K562 (cell line): ENCODE results near the gene NEK2. TPM values are rescaled to one million over a fixed set of nuclear protein-coding genes. Genes with fewer than 3 reads are reported as not detected.

Source experiments
- ATAC-seq: fragments of 200-7000 bp; cut with Tn5 transposase; 3 replicates; pipeline ENCODE4 v1.9.1; 2020; ENCODE audit warnings: moderate library complexity
- BruUV-seq: library from RNA; stranded (reverse); fragments of 400-500 nt; replicated peaks from 2 replicates; lab custom pipeline; 2021; lab: Mats Ljungman, UMichigan
- CTCF ChIA-PET: fragments of 300-600 bp; formaldehyde crosslinking; extraction: SDS; loops from one replicate; lab custom pipeline; 2021; ENCODE audit warnings: low intra/inter-chr PET ratio; lab: Yijun Ruan, JAX
- POLR2A ChIA-PET: fragments of 300-600, 350-650 bp; sonication (Branson Sonifier 250); formaldehyde crosslinking; extraction: SDS; loops from one replicate; lab custom pipeline; 2021; ENCODE audit warnings: antibody characterized with exemption, inconsistent platforms; lab: Yijun Ruan, JAX
- DNase-seq, 4 experiments: peaks; one replicate each; pipeline versions ENCODE4 v3.0.0 to v3.0.0-alpha.2; 2011 to 2018; ENCODE audit warnings: low spot score in 3 of 4, mixed read lengths in 3 of 4; ENCODE audit errors: extremely low read depth in 1 of 4
- FAIRE-seq: peaks from 2 replicates; lab custom pipeline; 2011; peaks lifted over from hg19 to GRCh38; lab: Jason Lieb, UNC
- H2AFZ ChIP-seq: 2 replicates; pipeline ENCODE4 v1.6.0; 2011; ENCODE audit warnings: low read depth, low read length, control low read depth, inconsistent platforms
- H3K27ac ChIP-seq: fragments of 200-600 bp; 3 replicates; pipeline ENCODE4 v1.8.0; 2011; ENCODE audit warnings: low read depth, mild to moderate bottlenecking, control low read depth, inconsistent platforms, low read length, moderate library complexity, mixed read lengths; ENCODE audit errors: extremely low read depth
- H3K27me3 ChIP-seq, 2 experiments: fragments of 300-600 bp in 1 of 2; 2 replicates in 1 of 2; 3 replicates in 1 of 2; pipeline versions ENCODE4 v1.6.0 to v1.8.0; 2011; ENCODE audit warnings: inconsistent platforms in 2 of 2, low read length in 2 of 2, mild to moderate bottlenecking in 1 of 2, mixed read lengths in 1 of 2, moderate library complexity in 1 of 2; ENCODE audit not compliant: control insufficient read depth in 2 of 2, insufficient read depth in 2 of 2
- H3K36me3 ChIP-seq: fragments of 300-600 bp; 3 replicates; pipeline ENCODE4 v1.8.0; 2011; ENCODE audit warnings: mild to moderate bottlenecking, low read length, inconsistent platforms; ENCODE audit not compliant: control insufficient read depth, insufficient read depth
- H3K4me1 ChIP-seq, 2 experiments: fragments of 200-600 bp in 1 of 2; replicated peaks in 1 of 2; 2 replicates in 1 of 2; 3 replicates in 1 of 2; pipeline versions ENCODE4 v1.5.1 to v1.8.0; 2011; ENCODE audit warnings: inconsistent platforms in 2 of 2, low read length in 2 of 2, mild to moderate bottlenecking in 1 of 2, mixed read lengths in 1 of 2, moderate library complexity in 1 of 2; ENCODE audit not compliant: control insufficient read depth in 2 of 2, insufficient read depth in 2 of 2
- H3K4me2 ChIP-seq: 2 replicates; pipeline ENCODE4 v1.6.1; 2011; ENCODE audit warnings: low read length, control low read depth, inconsistent platforms, mixed read lengths; ENCODE audit not compliant: insufficient read depth
- H3K4me3 ChIP-seq: fragments of 200-600 bp; sonication (generic), shearing (Covaris generic); 2 replicates; pipeline ENCODE4 v1.5.1; 2016; ENCODE audit warnings: control low read depth, inconsistent platforms
- H3K79me2 ChIP-seq: fragments of 200-600 bp; 3 replicates; pipeline ENCODE4 v1.8.0; 2011; ENCODE audit warnings: low read length, inconsistent platforms; ENCODE audit not compliant: control insufficient read depth, insufficient read depth
- H3K9ac ChIP-seq, 2 experiments: 2 replicates each; pipeline versions ENCODE4 v1.6.0 to v1.6.1; 2011; ENCODE audit warnings: low read depth in 2 of 2, low read length in 2 of 2, control low read depth in 1 of 2, inconsistent platforms in 1 of 2, mild to moderate bottlenecking in 1 of 2, mixed read lengths in 1 of 2; ENCODE audit not compliant: insufficient read depth in 1 of 2
- H3K9me1 ChIP-seq: one replicate; pipeline ENCODE4 v1.6.0; 2011; ENCODE audit warnings: inconsistent platforms, mild to moderate bottlenecking, low read length, moderate library complexity; ENCODE audit not compliant: control insufficient read depth, insufficient read depth
- H3K9me3 ChIP-seq: replicated peaks from 2 replicates; pipeline ENCODE4 v1.5.1; 2011; ENCODE audit warnings: low read depth, low read length, inconsistent platforms; ENCODE audit not compliant: control insufficient read depth, insufficient read depth
- H4K20me1 ChIP-seq: replicated peaks from 2 replicates; pipeline ENCODE4 v1.6.1; 2011; ENCODE audit warnings: low read length, inconsistent platforms, mixed read lengths; ENCODE audit not compliant: control insufficient read depth, insufficient read depth
- ADNP ChIP-seq: fragments of 200-800 bp; sonication (Bioruptor generic); IDR thresholded peaks from 2 replicates; pipeline ENCODE4 v1.6.1; 2016; ENCODE audit warnings: missing genetic modification characterization, missing compliant biosample characterization
- BCOR ChIP-seq: fragments of 450-650 bp; IDR thresholded peaks from 2 replicates; pipeline ENCODE4 v1.6.1; 2016
- CBX1 ChIP-seq: sonication (generic); IDR thresholded peaks from 2 replicates; pipeline ENCODE4 v1.6.1; 2016; ENCODE audit warnings: antibody characterized with exemption, low read depth, mild to moderate bottlenecking
- CBX3 ChIP-seq, 2 experiments: IDR thresholded peaks; 1 replicate in 1 of 2; 2 replicates in 1 of 2; pipeline ENCODE4 v1.6.1; 2012; ENCODE audit warnings: inconsistent platforms in 2 of 2, low read length in 2 of 2, borderline replicate concordance in 1 of 2, control low read depth in 1 of 2
- HDAC2 ChIP-seq: fragments of 450-650 bp; IDR thresholded peaks from 2 replicates; pipeline ENCODE4 v1.6.1; 2016; ENCODE audit warnings: mild to moderate bottlenecking
- ILK ChIP-seq: fragments of 450-650 bp; IDR thresholded peaks from 2 replicates; pipeline ENCODE4 v1.6.1; 2016; ENCODE audit warnings: missing genetic modification characterization, low read depth, mild to moderate bottlenecking, missing compliant biosample characterization, moderate library complexity, borderline replicate concordance
- KDM1A ChIP-seq, 2 experiments: fragments of 450-650 bp; IDR thresholded peaks; 2 replicates each; pipeline ENCODE4 v1.6.1; 2016; ENCODE audit warnings: mild to moderate bottlenecking in 2 of 2
- MECOM ChIP-seq: fragments of 250-450 bp; sonication (Bioruptor Pico); IDR thresholded peaks from 2 replicates; pipeline ENCODE4 v1.8.0; 2022; ENCODE audit warnings: inconsistent platforms
- RBM25 ChIP-seq: fragments of 200-400 bp; formaldehyde crosslinking; IDR thresholded peaks from 2 replicates; pipeline ENCODE4 v1.6.1; 2018; ENCODE audit warnings: low read length, low read depth, moderate library complexity; ENCODE audit not compliant: severe bottlenecking
- RCOR1 ChIP-seq, 2 experiments: IDR thresholded peaks; 2 replicates each; pipeline ENCODE4 v1.6.1; 2012; ENCODE audit warnings: low read depth in 2 of 2, low read length in 2 of 2, borderline replicate concordance in 1 of 2, improper control_type of control experiment in 1 of 2
- SMARCA5 ChIP-seq: fragments of 450-650 bp; IDR thresholded peaks from 2 replicates; pipeline ENCODE4 v1.6.1; 2016
- STAG1 ChIP-seq: sonication (generic); formaldehyde crosslinking; IDR thresholded peaks from 2 replicates; pipeline ENCODE4 v1.5.0; 2020; ENCODE audit warnings: missing genetic modification reagents, borderline replicate concordance
- TAF1 ChIP-seq: IDR thresholded peaks from 2 replicates; pipeline ENCODE4 v1.6.1; 2011; ENCODE audit warnings: mild to moderate bottlenecking, low read length, moderate library complexity; ENCODE audit not compliant: insufficient read depth, control insufficient read depth, severe bottlenecking; ENCODE audit errors: extremely low read depth
- TBP ChIP-seq: optimal IDR thresholded peaks from 2 replicates; pipeline ENCODE3; 2011; ENCODE audit warnings: low read depth, low read length, improper control_type of control experiment
- TEAD2 ChIP-seq: fragments of 450-650 bp; IDR thresholded peaks from 2 replicates; pipeline ENCODE4 v1.6.1; 2016; ENCODE audit warnings: missing genetic modification characterization, control low read depth, missing compliant biosample characterization
- WGBS: fragments of 100-300 bp; shearing (Covaris generic); methylation state at CpG from one replicate; pipeline ENCODE4 v1.1.6; 2016; ENCODE audit warnings: low coverage, mixed read lengths; ENCODE audit not compliant: insufficient coverage; ENCODE audit errors: missing lambda C conversion rate; 5-methylcytosine and 5-hydroxymethylcytosine counted together
- in situ Hi-C: fragments of 300-500 bp; cut with MboI; formaldehyde crosslinking; loops from 4 replicates; pipeline ENCODE4 v1.15.0; 2018; ENCODE audit warnings: inconsistent platforms, mixed read lengths
- intact Hi-C: fragments of 100-400 bp; cut with micrococcal nuclease; formaldehyde crosslinking; loops from 2 replicates; pipeline ENCODE4 v1.14.2; 2022
- polyA plus RNA-seq, 8 experiments: library from polyadenylated mRNA; depleted of rRNA in 4 of 8; stranded (reverse) in 5 of 8; unstranded in 3 of 8; fragments of >200 nt; fragmentation: Nextera tagmentation in 2 of 8; fragmentation: Illumina TruSeq in 1 of 8; extraction: Ambion mirVana in 2 of 8; extraction: Trizol in 1 of 8; gene quantifications; 2 replicates each; pipeline versions ENCODE4 v1.2.1 to v1.2.3, GENCODE V29; 2011 to 2014; ENCODE audit warnings: inconsistent platforms in 1 of 8, missing spikeins in 1 of 8
- total RNA-seq, 7 experiments: library from RNA; depleted of rRNA in 6 of 7; stranded (reverse); fragments of >200 nt in 6 of 7; fragmentation: Illumina TruSeq in 2 of 7; extraction: Trizol in 2 of 7; gene quantifications; 2 replicates each; pipeline versions ENCODE4 v1.2.1 to v1.2.3, GENCODE V29; 2011 to 2021; ENCODE audit warnings: low replicate concordance in 1 of 7
- TF ChIP-seq, protein P1 (sequence below): fragments of 250-450 bp; sonication (Bioruptor Pico); IDR thresholded peaks from 2 replicates; pipeline ENCODE4 v1.8.0; 2021; ENCODE audit warnings: borderline replicate concordance, mild to moderate bottlenecking, moderate library complexity; ENCODE audit not compliant: poor library complexity, severe bottlenecking
- TF ChIP-seq, protein P2 (sequence below): sonication (generic); formaldehyde crosslinking; IDR thresholded peaks from 2 replicates; pipeline ENCODE4 v1.8.0; 2022; ENCODE audit warnings: mild to moderate bottlenecking, missing genetic modification reagents

Gene NEK2
- total and polyA plus RNA-seq, 9 of the 15 experiments (the other 6 are each of a cell fraction or from before 2014, with no cell fraction given) = 30.0 to 74.7 (median 66.4) TPM

DNA sequence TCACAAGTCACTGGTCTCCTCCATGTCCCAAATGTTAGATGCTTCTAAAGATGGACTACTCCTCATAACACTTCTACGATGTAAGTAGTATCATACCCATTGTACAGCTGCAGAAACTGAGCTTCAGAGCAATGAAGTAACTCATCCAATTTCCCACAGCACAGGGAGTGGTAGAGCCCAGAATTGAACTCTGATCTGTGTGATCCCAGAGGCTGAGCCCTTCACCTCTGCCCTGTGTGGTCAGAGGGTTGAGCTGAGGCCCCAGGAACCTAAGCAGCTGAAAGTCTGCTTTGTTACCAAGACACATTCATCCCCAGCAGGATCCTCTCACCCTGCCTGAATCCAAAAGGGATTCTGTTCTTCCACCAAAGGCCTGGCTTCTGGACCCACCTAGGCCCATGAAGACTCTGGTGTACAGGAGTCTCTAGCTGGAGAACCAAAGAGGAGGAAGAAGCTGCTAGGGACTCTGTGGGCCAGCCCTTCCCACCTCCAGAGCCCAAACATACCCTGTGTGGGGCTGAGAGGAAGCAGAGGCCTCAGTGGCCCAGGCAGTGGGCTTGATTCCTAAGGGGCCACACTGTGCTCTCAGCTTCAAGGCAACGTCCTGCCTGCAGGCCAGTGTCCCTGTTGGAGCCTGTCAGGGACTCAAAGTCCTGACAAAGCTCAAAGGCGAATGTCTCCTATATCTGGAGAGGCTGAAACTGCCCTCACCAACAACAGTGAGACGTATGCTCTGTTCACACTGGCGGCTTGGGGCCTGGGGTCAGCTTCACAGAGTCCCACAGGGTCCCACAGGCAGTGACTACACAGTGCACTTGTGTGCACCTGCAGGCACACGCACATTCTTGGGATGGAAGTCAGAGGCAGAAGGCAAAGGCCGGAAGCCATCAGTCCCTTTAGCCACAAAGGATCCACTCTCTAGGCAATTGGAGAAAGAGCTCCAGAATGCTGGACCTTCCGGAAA lies 56.1 kb downstream of the NEK2 start:
- Histone ChIP-seq H3K79me2 (no peaks in the 10 kb centered on the region), H3K9me1 (peaks cover 3% of the 10 kb centered on the region), H3K4me2 (no peak overlapping the region), H3K9ac (peak overlapping the region in 1 of 2 experiments; percentile 74; a peak in 2 of 4 replicates), H3K4me1 (peaks cover 23 to 31% of the 10 kb centered on the region in 2 experiments), H3K27ac (no peak overlapping the region), H2AFZ (peak overlapping the region; percentile 30), H3K27me3 (no peaks in the 10 kb centered on the region; a peak in 1 of 5 replicates), H3K9me3 (no peaks in the 10 kb centered on the region), H3K4me3 (no peak overlapping the region), H3K36me3 (no peaks in the 10 kb centered on the region), H4K20me1 (no peaks in the 10 kb centered on the region)
- CTCF ChIA-PET = no interaction called here
- peak in 1 of 4 experiments; percentile 41 for DNase-seq
- FAIRE-seq = peak; percentile 66
- intact Hi-C loops (no loop called here), in situ Hi-C loops (no loop called here)
- ATAC-seq = peak; percentile 16
- POLR2A ChIA-PET = interaction anchor here (0.7 to 2.8 kb wide), 9 partner anchors 9 to 205 kb away, joined by 3 to 21 read pairs (median 4); no protein-coding TSS in a partner anchor
- WGBS = 66% methylated on average over 7 of the region's 8 CpGs
- BruUV-seq = no TSS peak
- TF ChIP-seq TAF1 = no peak
- TF ChIP-seq ADNP (tag) = peak; percentile 79
- peak; percentile 17 to 43; a peak in 1 of 4 replicates for TF ChIP-seq RCOR1 (IDR thresholded peaks at IDR 0.05; ENCODE audit: borderline replicate concordance in 1 of 2, low read depth in 2 of 2, low read length in 2 of 2)
- TF ChIP-seq, protein P1, sequence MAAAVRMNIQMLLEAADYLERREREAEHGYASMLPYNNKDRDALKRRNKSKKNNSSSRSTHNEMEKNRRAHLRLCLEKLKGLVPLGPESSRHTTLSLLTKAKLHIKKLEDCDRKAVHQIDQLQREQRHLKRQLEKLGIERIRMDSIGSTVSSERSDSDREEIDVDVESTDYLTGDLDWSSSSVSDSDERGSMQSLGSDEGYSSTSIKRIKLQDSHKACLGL (CRISPR knock-in tag) = no peak
- peak; percentile 70 for TF ChIP-seq TBP
- TF ChIP-seq ILK (tag) = no peak
- peak; percentile 95 for TF ChIP-seq RBM25
- TF ChIP-seq CBX3 (IDR thresholded peaks at IDR 0.05; ENCODE audit: borderline replicate concordance in 1 of 2, low read length in 2 of 2) = peak in 1 of 2 experiments; percentile 80; a peak in 1 of 3 replicates
- TF ChIP-seq SMARCA5 = peak; percentile 72
- TF ChIP-seq HDAC2 = 0 out of 2 replicates have a peak, but pooled peaks have one; percentile 30
- TF ChIP-seq, protein P2, sequence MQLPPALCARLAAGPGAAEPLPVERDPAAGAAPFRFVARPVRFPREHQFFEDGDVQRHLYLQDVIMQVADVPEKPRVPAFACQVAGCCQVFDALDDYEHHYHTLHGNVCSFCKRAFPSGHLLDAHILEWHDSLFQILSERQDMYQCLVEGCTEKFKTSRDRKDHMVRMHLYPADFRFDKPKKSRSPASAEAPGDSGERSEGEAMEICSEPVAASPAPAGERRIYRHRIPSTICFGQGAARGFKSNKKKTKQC = no peak
- TF ChIP-seq BCOR = peak; percentile 92
- TF ChIP-seq KDM1A (IDR thresholded peaks at IDR 0.05) = peak; percentile 88 to 90
- 0 out of 2 replicates have a peak, but pooled peaks have one; percentile 22 for TF ChIP-seq STAG1 (CRISPR knock-in tag)
- TF ChIP-seq CBX1 = peak; percentile 59; the same call in 1 of the 2 replicates
- TF ChIP-seq MECOM (CRISPR knock-in tag) = no peak
- no peak for TF ChIP-seq TEAD2 (tag)
